NCI-H1417 (cell line): ENCODE data around the gene CHAT.
"Not testable (repeated sequence)": the region's sequence is repeated elsewhere in the genome, so short reads cannot be mapped to it uniquely, and the experiment has no call there.

Experiments used
- DNase-seq, 3 experiments: peaks; one replicate each; lab custom pipeline; 2025; lab: John Stamatoyannopoulos, UW

CHAT gene

DNA sequence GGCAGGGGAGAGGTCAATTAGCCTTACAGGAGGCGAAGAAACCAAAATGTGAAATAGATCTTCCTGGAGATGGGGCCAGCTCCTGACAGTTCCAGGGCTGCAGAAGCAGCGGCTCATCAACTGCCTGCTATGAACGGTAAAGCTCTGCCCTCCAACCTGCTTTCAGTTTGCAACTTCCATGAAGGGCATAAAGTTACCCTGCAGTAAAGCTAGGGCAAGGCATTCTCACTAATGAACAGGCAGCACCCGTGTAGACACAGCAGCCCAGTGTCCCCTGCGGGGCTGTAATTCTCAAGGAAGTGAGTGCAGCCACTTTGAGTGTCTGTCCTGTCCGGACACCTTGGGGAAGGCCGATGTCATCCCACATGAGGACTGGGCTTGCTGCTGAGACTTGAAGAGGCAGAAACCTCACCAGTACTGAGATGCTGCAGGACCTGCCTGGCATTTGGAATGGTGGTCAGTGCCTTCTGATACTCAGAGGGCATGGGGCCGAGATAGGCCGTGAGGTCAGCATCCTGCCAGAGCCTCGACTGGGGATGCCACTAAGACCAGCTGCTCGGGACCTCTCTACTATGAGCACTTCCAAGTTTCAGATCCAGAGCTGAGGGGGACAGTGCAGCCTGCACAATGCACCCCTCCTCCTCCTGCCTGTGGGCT, 39.6 kb downstream of the CHAT start:
- no peak for DNase-seq

DNA sequence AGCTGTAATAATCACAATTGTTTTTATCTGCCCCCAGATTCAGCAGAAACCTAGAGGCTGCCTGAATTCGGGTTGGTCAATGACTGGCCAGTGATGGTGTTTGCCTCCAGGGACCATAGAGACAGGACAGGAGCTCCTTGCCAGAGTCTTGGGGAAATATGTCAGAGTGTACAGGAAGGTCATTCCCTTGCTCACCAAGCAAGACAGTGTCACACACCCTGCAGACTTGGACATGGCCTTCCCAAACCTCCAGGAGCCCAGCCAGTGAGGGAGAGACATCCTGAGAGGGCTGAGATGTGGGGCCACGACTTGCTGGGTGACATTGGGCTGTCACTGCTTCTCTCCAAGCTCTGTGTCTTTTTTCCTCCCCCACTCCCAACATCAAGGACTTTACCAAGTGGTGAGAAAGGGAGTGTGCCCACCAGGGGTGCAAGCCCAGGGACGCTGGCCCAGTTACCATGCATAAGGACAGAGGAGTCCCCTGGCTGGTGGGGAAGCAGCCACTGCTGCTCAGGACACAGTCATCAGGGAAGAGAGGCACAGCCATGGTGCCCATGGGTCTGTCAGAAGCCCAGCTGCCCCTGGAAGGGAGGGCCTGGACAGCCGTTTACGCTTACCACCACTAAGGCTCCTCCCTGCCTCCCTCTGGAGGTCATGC, 40.3 kb downstream of the CHAT start:
- DNase-seq, result no peak

DNA sequence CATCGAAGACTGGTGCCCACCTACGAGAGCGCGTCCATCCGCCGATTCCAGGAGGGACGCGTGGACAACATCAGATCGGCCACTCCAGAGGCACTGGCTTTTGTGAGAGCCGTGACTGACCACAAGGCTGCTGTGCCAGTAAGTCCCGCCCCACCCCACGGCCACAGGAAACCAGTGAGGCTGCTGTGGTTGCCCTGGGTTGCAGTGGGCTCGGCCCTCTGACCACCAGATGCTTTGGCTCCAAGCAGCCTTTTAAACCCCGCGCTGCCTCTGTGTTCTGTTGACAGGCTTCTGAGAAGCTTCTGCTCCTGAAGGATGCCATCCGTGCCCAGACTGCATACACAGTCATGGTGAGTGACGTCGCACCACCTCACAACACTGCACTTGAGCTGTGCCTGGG, 41.3 kb downstream of the CHAT start:
- DNase-seq, result no peak

DNA sequence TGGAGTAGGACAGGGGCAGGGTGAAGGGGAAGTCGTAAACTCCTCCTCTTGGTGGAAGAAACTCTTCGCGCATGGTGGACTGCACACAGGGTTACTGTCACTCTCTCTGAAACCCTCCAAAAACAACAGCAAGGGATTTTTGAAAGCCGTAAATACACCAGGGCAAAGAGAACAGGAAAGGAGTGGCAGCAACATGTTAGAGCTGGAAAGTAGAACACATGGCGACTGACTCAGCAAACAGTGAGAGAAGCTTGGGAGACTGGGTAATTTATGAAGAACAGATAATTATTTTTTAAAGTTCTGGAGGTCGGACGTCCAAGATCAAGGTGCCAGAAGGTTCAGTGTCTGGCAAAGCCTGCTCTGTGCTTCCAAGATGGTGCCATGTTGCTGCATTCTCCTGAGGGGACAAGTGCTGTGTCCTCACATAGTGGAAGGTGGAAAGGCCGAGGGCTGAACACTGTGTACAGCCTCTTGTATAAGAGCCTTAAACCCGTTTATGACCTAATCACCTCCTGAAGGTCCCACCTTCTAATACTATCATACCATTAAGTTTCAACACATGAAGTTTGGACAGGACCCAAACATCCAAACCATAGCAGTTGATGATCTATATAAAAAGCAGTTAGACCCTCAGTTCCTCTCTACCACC, 43.1 kb downstream of the CHAT start:
- no peak for DNase-seq

DNA sequence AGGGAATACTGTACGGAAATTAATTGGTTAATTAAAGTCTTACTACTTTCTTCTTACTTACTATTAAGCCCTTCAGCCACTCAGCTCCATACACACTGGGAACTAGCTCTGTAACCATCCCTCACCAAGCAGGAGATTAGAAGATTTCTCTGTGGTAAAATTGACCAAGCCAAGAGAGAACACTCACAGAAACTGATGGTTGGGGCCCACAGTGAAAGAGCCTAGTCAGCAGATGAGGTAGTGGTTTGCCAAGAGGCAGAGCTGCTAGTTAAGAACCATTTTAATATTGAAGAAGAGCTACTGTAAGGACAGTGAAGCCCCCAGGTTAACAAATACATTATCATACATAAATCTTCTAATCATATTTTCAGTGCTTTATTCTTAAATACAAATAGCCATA, 43.8 kb downstream of the CHAT start:
- no peak for DNase-seq

DNA sequence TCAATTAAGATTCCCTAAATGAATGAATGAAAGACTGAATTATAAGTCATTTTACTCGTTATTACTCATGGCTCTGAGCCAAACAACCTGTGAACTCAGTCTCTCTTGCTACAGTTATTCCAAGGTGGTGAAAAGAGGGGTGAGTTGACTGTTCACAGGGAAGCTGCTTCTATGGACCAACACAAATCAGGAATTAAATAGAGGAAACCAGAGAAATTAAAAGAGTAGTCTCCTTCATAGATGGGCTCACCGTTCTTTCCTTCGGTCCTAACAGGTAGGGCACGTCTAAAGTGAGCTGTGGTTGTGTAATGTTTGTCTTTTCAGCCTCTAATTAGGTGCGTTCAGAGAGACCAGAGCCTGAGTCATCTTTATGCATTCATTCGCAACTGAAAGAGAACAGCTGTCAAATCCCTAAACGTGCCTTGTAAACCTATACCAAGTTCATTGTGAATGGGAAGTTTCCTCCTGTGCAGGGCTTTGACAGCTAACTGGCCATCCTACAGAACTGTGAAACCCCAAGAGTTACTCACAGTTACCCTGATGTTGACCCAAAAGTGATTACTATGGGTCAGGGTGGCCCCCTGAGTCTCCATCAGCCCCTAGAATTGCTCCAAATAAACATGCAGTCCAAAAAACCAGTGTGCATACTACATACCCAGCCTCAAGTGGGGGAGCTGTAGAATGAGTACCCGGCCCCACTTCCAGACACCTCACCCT, 47.5 kb downstream of the CHAT start:
- DNase-seq, result peak in 2 of 3 experiments; percentile 7 to 51

DNA sequence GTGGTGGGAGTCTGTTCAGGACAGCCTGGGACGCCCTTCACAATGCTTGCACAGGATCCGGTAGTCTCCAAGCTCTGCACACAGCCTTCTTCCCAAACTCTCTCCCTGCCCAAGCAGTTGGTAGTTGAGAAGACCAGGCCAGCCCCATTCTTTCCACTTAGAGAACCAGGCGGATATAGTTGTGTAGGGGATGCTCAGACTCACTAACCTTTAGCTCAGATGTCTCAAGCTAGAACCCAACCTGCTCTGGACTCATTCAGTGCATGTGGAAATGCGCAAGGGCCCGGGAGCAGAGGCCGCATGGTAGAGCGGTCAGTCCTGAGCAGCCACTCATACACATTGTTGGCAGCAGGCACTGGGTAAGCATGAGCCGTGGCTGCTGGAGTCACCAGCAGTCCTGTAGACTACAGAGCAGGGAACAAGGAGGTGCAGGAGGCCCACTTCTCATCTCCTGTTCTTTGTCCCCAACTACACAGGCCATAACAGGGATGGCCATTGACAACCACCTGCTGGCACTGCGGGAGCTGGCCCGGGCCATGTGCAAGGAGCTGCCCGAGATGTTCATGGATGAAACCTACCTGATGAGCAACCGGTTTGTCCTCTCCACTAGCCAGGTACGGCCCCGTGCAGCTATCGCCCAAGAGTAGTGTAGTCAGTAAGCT, 48.5 kb downstream of the CHAT start:
- DNase-seq, result no peak

DNA sequence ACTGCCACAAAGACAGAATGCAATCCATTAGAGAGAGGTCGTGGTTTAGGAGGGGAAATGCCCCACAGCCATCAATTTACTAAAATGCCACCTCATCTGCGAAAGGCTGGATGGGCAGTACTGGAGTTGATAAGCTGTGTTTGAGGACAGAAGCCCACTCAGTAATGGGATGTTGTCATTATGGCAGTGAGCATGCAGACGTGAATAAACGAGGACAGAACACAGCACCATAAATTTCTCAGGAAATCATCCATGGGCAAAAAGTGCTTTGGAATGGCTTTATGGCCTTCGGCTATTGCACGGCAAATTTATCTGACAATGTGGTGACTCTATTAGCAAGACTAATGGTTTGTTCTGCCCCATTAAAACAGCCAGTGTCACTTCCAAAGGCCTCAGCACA, 49.8 kb downstream of the CHAT start:
- no peak for DNase-seq

DNA sequence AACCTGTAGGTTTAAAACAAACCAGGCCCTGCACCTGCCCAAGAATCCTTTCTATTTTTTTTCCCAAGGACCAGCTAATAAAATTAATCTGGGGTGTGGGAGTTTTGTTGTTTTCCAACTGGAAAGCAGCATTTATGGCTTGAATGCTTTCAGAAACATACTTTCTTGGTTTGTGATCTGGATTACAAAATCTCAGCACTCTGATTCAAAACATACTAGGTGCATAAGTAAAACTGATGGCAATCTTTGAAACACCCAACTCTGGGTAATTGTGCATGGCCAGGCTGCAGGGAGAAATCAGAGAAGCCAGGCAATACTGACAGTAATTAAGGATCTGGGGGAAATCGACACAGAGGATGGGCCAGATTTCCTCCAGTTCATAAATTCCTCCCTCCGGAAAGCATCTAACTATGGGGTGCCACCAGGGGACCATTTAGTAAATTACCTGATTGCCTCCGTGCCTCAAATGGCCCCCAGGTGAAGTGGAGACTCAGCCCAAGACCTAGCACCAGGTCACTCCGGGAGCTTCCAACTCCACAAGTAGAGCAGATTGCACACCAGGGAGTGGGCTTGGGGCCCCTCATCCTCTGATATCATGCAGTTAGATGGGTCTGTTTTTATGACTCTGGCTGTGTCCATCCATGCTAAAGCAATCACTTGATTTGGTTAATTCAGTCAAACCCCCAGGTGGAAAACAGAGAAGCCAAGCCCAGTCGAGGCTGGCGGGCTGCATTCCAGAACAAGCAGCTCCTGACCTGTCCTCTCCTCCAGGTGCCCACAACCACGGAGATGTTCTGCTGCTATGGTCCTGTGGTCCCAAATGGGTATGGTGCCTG, 50.4 kb downstream of the CHAT start:
- DNase-seq, result no peak

DNA sequence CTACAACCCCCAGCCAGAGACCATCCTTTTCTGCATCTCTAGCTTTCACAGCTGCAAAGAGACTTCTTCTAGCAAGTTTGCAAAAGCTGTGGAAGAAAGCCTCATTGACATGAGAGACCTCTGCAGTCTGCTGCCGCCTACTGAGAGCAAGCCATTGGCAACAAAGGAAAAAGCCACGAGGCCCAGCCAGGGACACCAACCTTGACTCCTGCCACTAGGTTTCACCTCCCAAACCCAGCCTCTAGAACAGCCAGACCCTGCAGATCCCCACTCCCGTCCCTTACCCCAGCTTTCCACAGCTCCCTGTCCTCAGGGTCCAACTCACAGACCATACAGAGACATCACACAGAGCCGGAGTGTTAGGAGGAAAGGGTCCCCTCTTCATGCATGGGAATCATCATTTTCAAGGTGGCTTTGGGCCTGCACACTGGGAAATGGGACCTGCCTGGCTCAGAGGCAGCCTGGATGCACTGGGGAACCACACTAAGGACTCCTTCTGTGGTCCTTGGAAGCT, 51.1 kb downstream of the CHAT start:
- DNase-seq, result no peak

DNA sequence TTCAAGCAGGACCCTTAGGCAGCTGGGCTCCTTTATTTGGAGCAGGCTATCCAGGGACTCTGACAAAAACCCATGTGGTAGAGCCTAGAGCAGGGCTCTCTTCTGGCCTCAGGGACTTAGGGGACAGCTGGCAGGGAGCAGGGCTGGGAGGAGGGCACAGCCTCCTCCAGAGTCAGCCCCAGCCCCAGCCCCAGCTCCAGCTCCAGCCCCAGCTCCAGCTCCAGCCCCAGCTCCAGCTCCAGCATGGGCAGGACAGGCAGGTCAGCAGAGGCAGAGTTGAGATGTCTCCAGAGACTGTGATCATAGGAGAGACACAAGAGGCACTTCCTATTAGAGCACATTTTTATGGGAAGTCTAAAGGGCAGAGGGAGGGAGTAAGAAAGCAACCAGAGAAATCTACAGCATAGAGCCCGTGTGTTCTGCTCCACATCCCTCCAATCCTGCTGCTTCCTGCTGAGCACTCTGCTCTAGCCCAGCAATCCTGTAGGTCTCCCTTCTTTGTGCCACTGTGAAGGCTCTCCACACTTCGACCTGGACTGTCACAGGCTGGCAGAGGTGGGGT, 52.3 kb downstream of the CHAT start:
- DNase-seq, result no peak

DNA sequence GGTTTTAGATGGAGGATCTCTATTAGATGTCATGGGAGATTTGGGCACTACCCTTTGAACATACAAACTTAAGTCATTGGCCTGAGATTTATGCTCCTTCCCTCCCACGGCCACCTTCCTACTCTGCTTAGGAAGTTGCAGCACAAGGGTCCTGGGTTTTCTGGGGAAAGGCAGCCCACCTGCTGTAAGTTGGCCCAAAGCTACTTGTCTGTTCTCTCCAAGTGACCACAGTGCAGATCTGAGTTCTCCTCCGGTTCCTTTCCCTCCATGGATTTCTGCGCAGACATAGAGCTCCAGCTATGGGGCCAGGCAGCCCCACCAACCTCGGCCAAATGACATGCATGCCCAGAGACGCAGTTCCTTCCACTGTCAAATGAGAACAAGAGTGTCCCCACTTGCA, 52.8 kb downstream of the CHAT start:
- DNase-seq, result no peak

DNA sequence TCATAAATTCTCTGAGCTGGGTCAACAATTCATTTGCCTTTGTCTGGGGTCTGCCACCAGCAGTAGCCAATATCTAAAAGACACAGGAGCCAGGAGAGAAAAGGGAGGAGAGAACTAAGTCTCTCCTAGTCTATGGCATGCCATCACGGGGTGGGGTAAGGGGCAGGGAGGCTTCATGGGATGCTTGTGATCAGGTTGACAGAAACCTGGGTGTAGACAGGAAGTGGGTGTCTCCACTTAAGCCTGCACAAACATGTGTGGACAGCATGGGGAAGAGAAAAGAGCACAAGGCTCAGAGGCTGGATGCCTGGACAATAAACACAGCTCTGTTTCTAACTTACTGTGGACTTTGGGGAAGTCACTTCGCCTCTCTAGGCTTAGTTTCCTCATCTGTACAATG, 54.2 kb downstream of the CHAT start:
- no peak for DNase-seq

DNA sequence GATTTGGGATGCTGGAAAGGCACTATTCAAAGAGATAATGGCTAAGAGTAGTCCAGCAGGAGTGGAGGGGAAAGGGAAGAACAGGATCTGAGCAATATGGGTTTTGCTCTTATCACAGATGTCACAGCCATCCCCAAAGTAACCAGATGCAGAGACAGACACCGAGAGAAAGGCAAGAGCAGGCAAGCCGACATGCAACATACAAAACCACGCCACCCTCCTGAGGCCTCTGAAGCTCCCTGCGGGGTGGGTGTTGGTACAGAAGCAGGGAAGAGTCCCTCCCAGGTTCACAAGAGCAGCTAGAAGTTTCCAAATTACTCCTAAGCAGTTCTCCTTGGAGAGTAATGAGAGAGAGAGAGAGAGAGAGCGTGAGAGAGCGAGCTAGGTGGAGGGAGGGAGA, 54.8 kb downstream of the CHAT start:
- no peak for DNase-seq

DNA sequence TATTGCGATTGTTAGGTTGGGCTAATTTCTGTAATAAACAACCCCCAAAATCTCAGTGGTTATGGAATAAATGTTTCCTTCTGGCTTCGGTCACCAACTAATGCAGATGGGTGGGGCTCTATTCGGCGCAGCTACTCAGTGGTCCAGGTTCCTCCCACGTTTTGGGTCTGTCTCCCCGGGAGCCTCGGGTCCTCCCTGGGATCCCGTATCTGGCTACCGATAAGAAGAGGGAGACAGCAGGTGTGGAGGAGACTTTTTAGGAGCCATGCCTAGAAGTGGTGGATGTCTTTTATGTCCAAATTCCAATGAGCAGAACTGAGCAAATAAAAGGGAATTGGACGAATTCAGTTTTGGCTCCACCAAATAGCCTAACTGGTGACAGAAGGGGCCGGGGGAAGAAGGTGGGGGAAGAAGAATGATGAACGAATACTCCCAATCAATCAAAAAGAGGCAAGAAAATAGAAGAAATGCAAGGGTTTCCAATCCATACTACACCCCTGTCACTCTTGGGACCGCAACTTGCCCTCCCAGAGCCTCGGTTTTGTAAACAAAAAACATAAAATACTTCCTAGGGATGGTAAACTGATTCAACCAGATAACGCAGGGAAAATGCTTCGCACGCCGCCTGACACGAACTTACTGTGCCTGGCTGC, 65.1 kb downstream of the CHAT start:
- DNase-seq, result no peak

DNA sequence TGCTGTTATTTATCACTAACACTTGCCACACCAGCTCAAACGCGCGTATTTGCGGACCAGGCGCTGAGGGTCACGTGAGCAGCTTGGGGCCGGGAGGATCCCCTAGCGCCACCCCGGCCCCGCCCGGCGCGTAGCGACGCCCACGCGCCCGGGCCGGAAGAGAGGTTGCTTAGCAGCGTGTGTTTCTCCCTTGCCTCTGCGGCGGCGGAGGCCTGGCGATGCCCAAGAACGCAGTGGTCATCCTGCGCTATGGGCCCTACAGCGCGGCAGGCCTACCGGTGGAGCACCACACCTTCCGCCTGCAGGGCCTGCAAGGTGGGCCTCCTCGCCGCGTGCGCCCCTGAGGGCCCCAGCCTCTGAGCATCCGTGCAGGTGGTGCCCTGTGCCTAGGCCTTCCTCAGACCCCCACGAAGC, 65.7 kb downstream of the CHAT start, which contains the start of gene C10orf53:
C10orf53 (plus strand) TSS at position 172 of the 414 bp plus-strand sequence; CDS start at position 219, 47 bp downstream.
- DNase-seq, result peak; percentile 66 to 86 (median 80)

DNA sequence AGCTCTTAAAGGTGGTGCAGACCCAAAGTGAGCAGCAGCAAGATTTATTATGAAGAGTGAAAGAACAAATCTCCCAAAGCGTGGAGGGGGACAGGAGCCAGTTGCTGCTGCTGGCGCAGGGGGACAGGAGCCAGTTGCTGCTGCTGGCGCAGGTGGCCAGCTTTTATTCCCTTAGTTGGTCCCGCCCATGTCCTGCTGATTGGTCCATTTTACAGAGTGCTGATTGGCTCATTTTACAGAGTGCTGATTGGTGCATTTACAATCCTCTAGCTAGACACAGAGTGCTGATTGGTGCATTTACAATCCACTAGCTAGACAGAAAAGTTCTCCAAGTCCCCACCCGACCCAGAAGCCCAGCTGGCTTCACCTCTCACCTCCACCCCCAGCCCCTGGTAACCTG, 68.6 kb downstream of the CHAT start:
- DNase-seq, result not testable (repeated sequence)

DNA sequence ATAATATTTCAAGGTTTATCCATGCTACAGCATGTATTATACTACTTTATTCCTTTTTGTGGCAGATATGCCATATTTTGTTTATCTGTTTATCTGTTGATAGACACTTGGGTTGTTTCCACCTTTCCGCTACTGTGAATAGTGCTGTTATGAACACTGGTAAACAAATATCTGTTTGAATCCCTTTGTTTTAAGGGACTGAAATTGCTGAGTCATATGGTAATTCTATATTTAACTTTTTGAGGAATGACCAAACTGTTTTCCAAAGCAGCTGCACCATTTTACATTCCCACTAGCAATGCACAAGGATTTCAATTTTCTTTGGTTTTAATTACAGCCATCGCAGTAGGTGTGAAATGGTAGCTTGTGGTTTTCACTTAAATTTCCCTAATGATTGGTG, 69.0 kb downstream of the CHAT start:
- DNase-seq, result no peak

DNA sequence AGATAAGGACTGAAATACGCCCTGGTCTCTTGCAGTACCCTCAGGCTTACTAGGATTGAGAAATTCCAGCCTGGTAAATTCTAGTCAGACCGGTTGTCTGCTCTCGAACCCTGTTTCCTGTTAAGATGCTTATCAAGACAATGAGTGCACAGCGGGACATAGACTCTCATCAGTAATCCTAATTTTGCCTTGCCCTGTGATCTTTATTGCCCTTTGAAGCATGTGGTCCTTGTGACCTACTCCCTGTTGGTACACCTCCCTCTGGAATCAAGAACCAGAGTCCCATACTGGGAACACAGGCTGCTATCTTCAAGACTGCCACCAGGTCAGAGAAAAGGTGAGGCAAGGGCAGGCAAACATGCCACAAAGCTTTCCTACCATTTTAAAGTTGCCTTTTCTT, 72.8 kb downstream of the CHAT start:
- DNase-seq, result no peak

DNA sequence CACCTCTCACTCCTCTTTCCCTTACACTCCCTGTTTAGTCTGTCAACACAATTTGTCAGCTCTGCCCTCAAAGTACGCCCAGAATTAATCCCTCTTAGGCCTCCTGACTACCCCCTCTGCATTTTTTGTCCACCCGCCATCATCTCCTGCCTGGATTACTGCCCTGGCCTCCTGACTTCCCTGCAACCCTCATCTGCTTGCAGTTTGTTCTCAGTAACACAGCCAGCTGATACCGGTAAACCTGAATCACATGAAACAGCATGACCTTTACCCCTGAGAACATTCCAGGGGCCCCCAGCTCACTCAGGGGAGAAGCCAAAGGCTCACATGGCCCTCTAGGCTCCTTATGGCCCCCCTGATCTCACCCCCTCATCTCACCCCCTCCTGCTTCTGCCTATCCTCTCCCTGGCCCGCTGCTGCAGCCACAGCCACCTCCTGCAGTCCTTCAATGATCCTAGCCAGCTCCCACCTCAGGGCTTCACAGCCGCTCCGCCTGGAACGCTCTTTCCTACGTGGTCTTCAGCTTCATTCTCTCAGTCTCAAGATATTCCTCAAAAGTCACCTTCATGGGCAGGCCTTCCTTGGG, 74.5 kb downstream of the CHAT start:
- no peak for DNase-seq
